DOHH2 (cell line): ENCODE results near the gene OGFOD2.

Source experiments
- H3F3A ChIP-seq: fragments of 200-600 bp; sonication (generic), shearing (Covaris generic); 2 replicates; pipeline ENCODE4 v1.6.0; 2016; ENCODE audit warnings: antibody characterized with exemption, mild to moderate bottlenecking; ENCODE audit not compliant: control insufficient read depth, insufficient read depth
- H3K27ac ChIP-seq: fragments of 200-600 bp; sonication (generic); 2 replicates; pipeline ENCODE4 v1.5.1; 2014; ENCODE audit warnings: low read depth, mild to moderate bottlenecking, low read length, moderate library complexity
- H3K27me3 ChIP-seq: fragments of 200-600 bp; sonication (generic); 2 replicates; pipeline ENCODE4 v1.6.1; 2014; ENCODE audit warnings: mild to moderate bottlenecking, low read length, mixed read lengths; ENCODE audit not compliant: control insufficient read depth
- H3K36me3 ChIP-seq: fragments of 200-600 bp; sonication (generic); 2 replicates; pipeline ENCODE4 v1.6.1; 2014; ENCODE audit warnings: mild to moderate bottlenecking, low read length, moderate library complexity, mixed read lengths; ENCODE audit not compliant: control insufficient read depth
- H3K4me1 ChIP-seq: fragments of 200-600 bp; sonication (generic); 2 replicates; pipeline ENCODE4 v1.6.1; 2014; ENCODE audit warnings: mild to moderate bottlenecking, low read length, mixed read lengths; ENCODE audit not compliant: control insufficient read depth
- H3K4me2 ChIP-seq: fragments of 200-600 bp; sonication (generic); 2 replicates; pipeline ENCODE4 v1.6.0; 2014; ENCODE audit warnings: mild to moderate bottlenecking, low read length, moderate library complexity
- H3K4me3 ChIP-seq: fragments of 200-600 bp; sonication (generic); 2 replicates; pipeline ENCODE4 v1.5.1; 2014; ENCODE audit warnings: mild to moderate bottlenecking, low read length, mixed read lengths
- H3K79me2 ChIP-seq: fragments of 200-600 bp; sonication (generic); 2 replicates; pipeline ENCODE4 v1.6.1; 2014; ENCODE audit warnings: mild to moderate bottlenecking, low read length, mixed read lengths; ENCODE audit not compliant: control insufficient read depth
- H3K9me2 ChIP-seq: fragments of 200-600 bp; sonication (generic); replicated peaks from 2 replicates; pipeline ENCODE4 v1.6.1; 2014; ENCODE audit warnings: mild to moderate bottlenecking, low read length, mixed read lengths; ENCODE audit not compliant: control insufficient read depth
- H3K9me3 ChIP-seq: fragments of 200-600 bp; sonication (generic); 2 replicates; pipeline ENCODE4 v1.6.1; 2014; ENCODE audit warnings: antibody characterized with exemption, low read length, mixed read lengths; ENCODE audit not compliant: control insufficient read depth, insufficient read depth
- H4K20me1 ChIP-seq: fragments of 200-600 bp; sonication (generic); 2 replicates; pipeline ENCODE4 v1.6.0; 2014; ENCODE audit warnings: low read depth, mild to moderate bottlenecking, antibody characterized with exemption, low read length, moderate library complexity; ENCODE audit not compliant: control insufficient read depth, insufficient read depth
- CTCF ChIP-seq: fragments of 200-600 bp; sonication (generic); IDR thresholded peaks from one replicate; pipeline ENCODE4 v1.5.1; 2014; ENCODE audit warnings: antibody characterized with exemption, mild to moderate bottlenecking, low read depth, low read length; ENCODE audit not compliant: poor library complexity, severe bottlenecking
- EZH2phosphoT487 ChIP-seq: fragments of 200-600 bp; sonication (generic); IDR thresholded peaks from 2 replicates; pipeline ENCODE4 v1.6.1; 2017; ENCODE audit warnings: borderline replicate concordance, mild to moderate bottlenecking, antibody characterized with exemption, low read length, moderate library complexity, mixed read lengths

Gene OGFOD2

GRCh38 chr12:122969676-122970075 is 5.4 kb upstream of the OGFOD2 start:
- Histone ChIP-seq H3K9me2 (no peaks in the 10 kb centered on the region), H3K4me3 (no peak overlapping the region), H3K9me3 (no peaks in the 10 kb centered on the region), H3K4me2 (no peak overlapping the region), H3F3A (peaks cover 6% of the 10 kb centered on the region), H3K36me3 (no peaks in the 10 kb centered on the region; the same call in 1 of the 2 replicates), H4K20me1 (peaks cover 5% of the 10 kb centered on the region; the same call in 1 of the 2 replicates), H3K27ac (no peak overlapping the region), H3K4me1 (peaks cover 20% of the 10 kb centered on the region), H3K27me3 (no peaks in the 10 kb centered on the region), H3K79me2 (0 out of 2 replicates have a peak, but pooled peaks cover 4% of the 10 kb centered on the region)
- no peak for TF ChIP-seq CTCF
- no peak for TF ChIP-seq EZH2phosphoT487

- peak overlapping the region; percentile 86 for H3K27ac ChIP-seq
- TF ChIP-seq CTCF = no peak
- no peak for TF ChIP-seq EZH2phosphoT487
- H3K79me2 ChIP-seq = peaks cover 47% of the 10 kb centered on the region
- H4K20me1 ChIP-seq = no peaks in the 10 kb centered on the region
- no peaks in the 10 kb centered on the region for H3K9me3 ChIP-seq
- H3F3A ChIP-seq = no peaks in the 10 kb centered on the region
- peak overlapping the region; percentile 88 for H3K4me3 ChIP-seq
- no peaks in the 10 kb centered on the region for H3K27me3 ChIP-seq
- H3K36me3 ChIP-seq = peaks cover 31% of the 10 kb centered on the region
- H3K4me1 ChIP-seq = peaks cover 26% of the 10 kb centered on the region
- H3K4me2 ChIP-seq = peak overlapping the region; percentile 89
- no peaks in the 10 kb centered on the region for H3K9me2 ChIP-seq
Measured at GRCh38 chr12:122974274-122974891, 661 bp upstream of the OGFOD2 start.

GRCh38 chr12:122975790-122976647 is 975 bp downstream of the OGFOD2 start:
- Histone ChIP-seq H3K4me2 (peak overlapping the region; percentile 89), H3K36me3 (peaks cover 42% of the 10 kb centered on the region), H3K4me1 (peaks cover 30% of the 10 kb centered on the region), H3K27ac (peak overlapping the region; percentile 86), H3K9me3 (no peaks in the 10 kb centered on the region), H4K20me1 (no peaks in the 10 kb centered on the region), H3K9me2 (no peaks in the 10 kb centered on the region), H3K79me2 (peaks cover 63% of the 10 kb centered on the region), H3K27me3 (no peaks in the 10 kb centered on the region), H3F3A (no peaks in the 10 kb centered on the region), H3K4me3 (peak overlapping the region; percentile 88)
- TF ChIP-seq EZH2phosphoT487 = no peak
- TF ChIP-seq CTCF = no peak
